Endothelial cell of umbilical vein (primary cell): ENCODE measurements around the gene PSME4.

Source experiments
- EZH2 ChIP-seq: IDR thresholded peaks from 2 replicates; pipeline ENCODE4 v1.6.1; 2012; ENCODE audit warnings: borderline replicate concordance, low read depth, mild to moderate bottlenecking, moderate library complexity, low read length, inconsistent platforms; ENCODE audit not compliant: severe bottlenecking
- GATA2 ChIP-seq: IDR thresholded peaks from 2 replicates; pipeline ENCODE4 v1.7.0; 2011; ENCODE audit warnings: low read depth, mild to moderate bottlenecking, moderate library complexity, mixed read lengths, low read length; ENCODE audit not compliant: insufficient read length, insufficient read depth
- JUN ChIP-seq: IDR thresholded peaks from 2 replicates; pipeline ENCODE4 v1.6.1; 2011; ENCODE audit warnings: borderline replicate concordance, low read depth; ENCODE audit not compliant: insufficient read length, insufficient read depth
- POLR2A ChIP-seq: IDR thresholded peaks from 2 replicates; pipeline ENCODE4 v1.6.1; 2012; ENCODE audit warnings: low read depth, mild to moderate bottlenecking, control low read depth, low read length
- POLR2AphosphoS5 ChIP-seq: IDR thresholded peaks from 2 replicates; pipeline ENCODE4 v1.6.1; 2012; ENCODE audit warnings: low read depth, mild to moderate bottlenecking, control low read depth, low read length, moderate library complexity; ENCODE audit not compliant: insufficient read depth
- TF ChIP-seq, protein P1 (sequence below), 2 donors: IDR thresholded peaks; 1 replicate in 1 of 2; 2 replicates in 1 of 2; pipeline ENCODE4 v1.5.1; 2011; ENCODE audit warnings: low read length in 2 of 2, mild to moderate bottlenecking in 2 of 2, moderate library complexity in 2 of 2, control low read depth in 1 of 2, inconsistent platforms in 1 of 2, low read depth in 1 of 2; ENCODE audit not compliant: insufficient read depth in 1 of 2; ENCODE audit errors: extremely low read depth in 1 of 2
- TF ChIP-seq, protein P2 (sequence below): IDR thresholded peaks from 2 replicates; pipeline ENCODE4 v1.6.1; 2011; ENCODE audit not compliant: insufficient read depth, insufficient read length

DNA sequence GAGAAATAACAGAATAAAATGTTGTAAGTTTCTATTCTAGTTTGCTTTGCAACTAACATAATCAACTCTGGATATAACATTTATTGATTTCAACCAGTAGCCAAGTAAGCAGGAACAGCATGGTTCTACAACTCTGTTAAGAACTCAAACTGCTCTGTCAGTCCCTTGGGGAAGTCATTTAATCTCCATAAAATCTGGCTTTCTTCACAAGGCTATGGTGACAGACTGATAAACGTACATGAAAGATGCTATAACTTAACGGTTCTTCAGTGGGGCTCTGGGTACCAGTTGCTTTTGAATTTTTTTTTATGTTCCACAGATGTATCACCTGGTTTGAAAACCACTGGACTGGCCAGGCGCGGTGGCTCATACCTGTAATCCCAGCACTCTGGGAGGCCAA lies 10.3 kb downstream of the PSME4 start:
- no peak for TF ChIP-seq EZH2
- TF ChIP-seq, protein P1, sequence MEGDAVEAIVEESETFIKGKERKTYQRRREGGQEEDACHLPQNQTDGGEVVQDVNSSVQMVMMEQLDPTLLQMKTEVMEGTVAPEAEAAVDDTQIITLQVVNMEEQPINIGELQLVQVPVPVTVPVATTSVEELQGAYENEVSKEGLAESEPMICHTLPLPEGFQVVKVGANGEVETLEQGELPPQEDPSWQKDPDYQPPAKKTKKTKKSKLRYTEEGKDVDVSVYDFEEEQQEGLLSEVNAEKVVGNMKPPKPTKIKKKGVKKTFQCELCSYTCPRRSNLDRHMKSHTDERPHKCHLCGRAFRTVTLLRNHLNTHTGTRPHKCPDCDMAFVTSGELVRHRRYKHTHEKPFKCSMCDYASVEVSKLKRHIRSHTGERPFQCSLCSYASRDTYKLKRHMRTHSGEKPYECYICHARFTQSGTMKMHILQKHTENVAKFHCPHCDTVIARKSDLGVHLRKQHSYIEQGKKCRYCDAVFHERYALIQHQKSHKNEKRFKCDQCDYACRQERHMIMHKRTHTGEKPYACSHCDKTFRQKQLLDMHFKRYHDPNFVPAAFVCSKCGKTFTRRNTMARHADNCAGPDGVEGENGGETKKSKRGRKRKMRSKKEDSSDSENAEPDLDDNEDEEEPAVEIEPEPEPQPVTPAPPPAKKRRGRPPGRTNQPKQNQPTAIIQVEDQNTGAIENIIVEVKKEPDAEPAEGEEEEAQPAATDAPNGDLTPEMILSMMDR (IDR thresholded peaks at IDR 0.05; ENCODE audit: extremely low read depth in 1 of 2, insufficient read depth in 1 of 2, low read depth in 1 of 2, low read length in 2 of 2), result no peak
- no peak for TF ChIP-seq POLR2A
- no peak for TF ChIP-seq GATA2
- TF ChIP-seq, protein P2, sequence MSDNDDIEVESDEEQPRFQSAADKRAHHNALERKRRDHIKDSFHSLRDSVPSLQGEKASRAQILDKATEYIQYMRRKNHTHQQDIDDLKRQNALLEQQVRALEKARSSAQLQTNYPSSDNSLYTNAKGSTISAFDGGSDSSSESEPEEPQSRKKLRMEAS, result no peak
- TF ChIP-seq JUN, result no peak
- TF ChIP-seq POLR2AphosphoS5, result no peak
